GM18873 (cell line): ENCODE results near the gene HES4.

Experiments
- ATAC-seq: cut with Tn5 transposase; IDR thresholded peaks from one replicate; pipeline ENCODE4 v1.9.1; 2021; ENCODE audit warnings: mild to moderate bottlenecking, moderate library complexity, moderate number of reproducible peaks; ENCODE audit not compliant: unreplicated experiment, low FRiP score

The HES4 gene

DNA sequence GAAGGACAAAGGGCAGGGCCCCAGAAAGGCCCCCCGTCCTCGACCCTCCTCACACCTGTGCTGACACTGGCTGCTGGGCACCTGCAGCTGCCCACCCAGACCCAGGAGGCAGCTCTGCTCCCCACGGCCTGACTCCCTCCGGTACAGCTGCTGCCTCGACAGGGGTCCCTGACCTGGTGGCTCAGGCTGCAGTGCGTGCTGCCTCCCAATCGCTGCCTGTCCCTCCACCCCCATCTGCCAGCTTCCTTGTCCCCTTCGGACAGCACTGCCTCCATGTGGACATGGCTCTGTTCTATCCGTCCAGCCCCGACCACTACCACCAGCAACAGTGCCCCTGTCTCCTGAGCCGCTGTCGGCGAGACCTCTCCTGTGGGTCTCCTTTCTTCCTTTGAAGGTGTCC lies 45.0 kb downstream of the HES4 start:
- ATAC-seq: no peak

DNA sequence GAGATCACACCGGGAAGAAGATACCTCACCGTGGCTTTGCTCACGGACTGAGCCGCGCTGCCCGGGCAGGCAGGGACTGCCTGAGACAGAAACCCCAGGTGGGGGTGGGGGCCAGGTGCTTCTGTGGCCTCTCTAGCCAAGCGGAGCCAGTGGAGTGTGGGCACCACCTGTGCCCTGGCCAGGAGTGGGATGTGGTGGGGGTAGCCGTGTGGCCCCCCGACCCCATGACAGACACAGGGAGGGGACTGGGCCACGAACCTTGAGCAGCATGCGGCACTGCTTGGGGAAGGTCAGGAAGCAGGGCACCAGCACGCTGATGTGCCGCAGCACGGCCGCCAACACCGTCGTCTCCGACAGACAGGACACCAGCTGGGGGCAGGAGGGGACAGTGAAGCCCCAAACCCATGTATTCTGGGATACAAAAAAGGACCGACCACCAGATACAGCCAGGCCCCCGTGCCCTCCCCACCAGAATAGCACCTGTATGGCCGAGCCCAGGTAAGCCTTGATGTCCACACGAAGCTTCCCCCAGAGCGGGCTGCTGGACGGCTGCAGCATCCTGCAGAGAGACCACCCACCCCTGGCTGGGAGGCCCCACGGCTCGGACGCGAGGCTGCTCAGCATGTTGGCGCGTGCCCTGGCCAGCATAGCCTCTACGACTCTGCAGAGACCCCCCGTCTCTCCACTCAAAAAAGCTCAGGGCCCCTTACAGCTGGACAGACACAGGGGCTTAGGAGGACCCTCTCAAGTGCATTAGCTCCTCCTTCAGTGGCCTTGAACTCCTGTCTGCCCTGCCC lies 46.2 kb downstream of the HES4 start:
- ATAC-seq: no peak

DNA sequence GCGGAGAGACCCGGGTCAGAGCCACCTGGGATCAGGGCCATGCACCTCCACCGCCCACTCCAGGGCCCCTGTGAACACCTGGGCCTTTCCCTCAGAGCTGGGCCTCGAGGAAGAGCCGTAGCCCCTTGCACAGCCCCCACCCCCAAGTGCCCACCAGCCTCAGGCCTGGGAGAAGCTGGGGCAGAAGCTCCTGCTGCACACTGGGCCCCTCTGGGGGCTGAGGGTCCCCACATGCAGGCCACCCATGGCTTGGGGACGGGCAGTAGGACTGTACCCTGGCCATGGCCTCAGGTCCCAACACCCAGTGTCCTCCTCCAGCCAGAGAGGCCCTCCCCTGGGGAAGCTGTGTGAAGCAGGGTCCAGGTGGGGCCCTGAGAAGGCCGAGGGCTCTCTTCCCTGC lies 47.3 kb downstream of the HES4 start:
- no peak for ATAC-seq

DNA sequence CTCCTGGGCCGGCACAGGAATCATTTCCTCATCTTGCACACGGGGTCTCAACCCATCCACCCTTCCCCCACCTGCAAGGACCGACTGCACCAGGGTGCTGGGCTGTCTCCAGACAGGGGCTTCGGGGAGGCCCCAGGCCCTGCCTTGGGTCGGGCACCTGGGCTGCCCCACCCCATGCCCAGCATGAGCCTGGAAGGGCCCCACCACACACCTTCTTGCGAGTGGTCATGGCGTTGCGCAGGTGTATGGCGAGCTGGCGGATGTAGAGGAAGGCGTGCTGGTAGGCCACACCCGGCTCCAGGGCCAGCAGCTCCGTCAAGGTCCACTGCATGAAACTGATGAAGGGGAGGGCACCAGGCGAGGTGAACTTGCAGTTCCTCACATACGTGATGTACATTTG lies 47.7 kb downstream of the HES4 start:
- ATAC-seq: no peak

DNA sequence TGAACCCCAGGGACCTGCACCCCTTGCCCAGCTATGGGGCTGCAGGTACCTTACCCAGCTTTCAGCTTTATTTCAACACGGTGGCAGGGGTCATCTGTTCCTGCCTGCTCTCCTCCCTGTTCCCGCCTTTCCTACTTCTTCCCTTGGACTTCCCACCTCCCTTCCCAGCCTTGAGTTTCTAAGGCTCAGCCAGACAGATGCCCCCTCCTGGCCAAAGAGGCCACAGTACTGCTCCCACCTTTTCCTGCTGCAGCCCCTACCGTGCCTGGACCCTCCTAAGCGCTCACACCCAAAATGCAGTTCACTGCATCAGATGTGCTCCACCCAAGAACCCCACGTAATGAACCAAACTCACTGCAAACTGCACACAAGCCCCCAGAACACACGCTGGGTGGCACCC lies 48.5 kb downstream of the HES4 start:
- no peak for ATAC-seq

DNA sequence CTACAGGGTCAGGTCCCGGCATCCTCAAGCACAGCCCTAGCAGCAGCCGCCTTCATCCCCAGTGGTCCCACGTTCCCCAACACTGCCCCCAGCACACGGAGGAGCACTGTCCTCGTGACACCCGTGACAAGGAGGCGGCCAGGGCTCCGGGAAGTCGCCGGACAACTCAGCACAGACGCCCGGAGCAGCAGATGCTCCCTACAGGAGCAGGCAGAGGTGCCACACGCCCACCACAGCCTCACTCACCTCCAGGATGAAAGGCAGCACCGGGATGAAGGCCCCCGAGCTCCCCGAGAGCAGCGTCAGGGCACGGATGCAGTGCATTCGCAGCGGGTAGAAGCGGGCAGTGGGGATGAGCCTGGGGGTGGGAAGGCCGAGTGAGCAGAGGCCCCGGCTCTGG lies 49.0 kb downstream of the HES4 start:
- no peak for ATAC-seq

DNA sequence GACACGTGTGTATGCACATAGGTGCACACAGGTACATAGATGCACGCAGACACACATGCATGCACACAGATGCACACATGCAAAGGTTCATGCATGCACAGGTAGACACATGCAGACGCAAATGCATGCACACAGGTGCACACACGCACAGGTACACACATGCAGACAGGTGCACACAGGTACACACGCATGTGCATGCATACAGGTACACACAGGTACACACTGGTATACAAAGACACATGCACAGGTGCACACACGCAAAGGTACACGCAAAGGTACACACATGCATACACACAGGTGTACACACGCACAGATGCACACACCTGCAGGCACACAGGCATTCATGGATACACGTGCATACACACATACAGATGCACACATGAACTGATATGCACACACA lies 49.6 kb downstream of the HES4 start:
- ATAC-seq: no peak
